K562 (cell line): ENCODE data around the gene UFSP1. TPM values are rescaled to one million over a fixed set of nuclear protein-coding genes. Genes with fewer than 3 reads are reported as not detected.

Source experiments
- EGR1 ChIP-seq: fragments of 450-650 bp; conservative IDR thresholded peaks from 2 replicates; pipeline ENCODE4 v1.6.1; 2017; ENCODE audit warnings: mild to moderate bottlenecking
- HSF4 ChIP-seq: fragments of 250-450 bp; sonication (Bioruptor Pico); IDR thresholded peaks from 2 replicates; pipeline ENCODE4 v2.1.2; 2022; ENCODE audit warnings: mild to moderate bottlenecking, moderate library complexity, borderline replicate concordance
- JUND ChIP-seq, 2 experiments: IDR thresholded peaks; 2 replicates in 1 of 2; 3 replicates in 1 of 2; pipeline ENCODE4 v1.6.1; 2011; ENCODE audit warnings: borderline replicate concordance in 2 of 2, low read depth in 2 of 2, low read length in 2 of 2, improper control_type of control experiment in 1 of 2, missing biosample characterization in 1 of 2, missing genetic modification characterization in 1 of 2, missing genetic modification reagents in 1 of 2
- KLF13 ChIP-seq: fragments of 450-650 bp; IDR thresholded peaks from 2 replicates; pipeline ENCODE4 v1.6.1; 2016; ENCODE audit warnings: missing genetic modification characterization, low read depth, mild to moderate bottlenecking, missing compliant biosample characterization, moderate library complexity, borderline replicate concordance
- POLR2G ChIP-seq: fragments of 200-400 bp; formaldehyde crosslinking; IDR thresholded peaks from 2 replicates; pipeline ENCODE4 v1.6.1; 2017; ENCODE audit warnings: low read depth, mild to moderate bottlenecking, antibody characterized with exemption, low read length, moderate library complexity
- SIN3B ChIP-seq: fragments of 450-650 bp; IDR thresholded peaks from 2 replicates; pipeline ENCODE4 v1.6.1; 2017; ENCODE audit warnings: low read depth, mild to moderate bottlenecking, moderate library complexity
- SMC3 ChIP-seq: conservative IDR thresholded peaks from 2 replicates; pipeline ENCODE4 v1.6.1; 2011; ENCODE audit warnings: low read depth, low read length, improper control_type of control experiment; ENCODE audit not compliant: insufficient read depth
- TEAD4 ChIP-seq, 2 experiments: sonication (generic) in 1 of 2; formaldehyde crosslinking in 1 of 2; IDR thresholded peaks; 2 replicates each; pipeline versions ENCODE4 v1.6.1 to v1.8.0; 2012 to 2022; ENCODE audit warnings: borderline replicate concordance in 1 of 2, inconsistent platforms in 1 of 2, low read length in 1 of 2, mild to moderate bottlenecking in 1 of 2, missing genetic modification reagents in 1 of 2
- TGIF2 ChIP-seq: sonication (generic); formaldehyde crosslinking; IDR thresholded peaks from 2 replicates; pipeline ENCODE4 v1.8.1; 2022; ENCODE audit warnings: mild to moderate bottlenecking, missing genetic modification reagents, moderate library complexity
- ZNF121 ChIP-seq: sonication (generic); formaldehyde crosslinking; conservative IDR thresholded peaks from 2 replicates; pipeline ENCODE4 v1.8.0; 2022; ENCODE audit warnings: missing genetic modification reagents
- ZNF695 ChIP-seq: fragments of 450-650 bp; formaldehyde crosslinking; IDR thresholded peaks from 2 replicates; pipeline ENCODE4 v1.4.0; 2020; ENCODE audit warnings: mild to moderate bottlenecking, moderate library complexity
- ZNF764 ChIP-seq: fragments of 250-450 bp; sonication (Bioruptor Pico); IDR thresholded peaks from 2 replicates; pipeline ENCODE4 v1.4.0; 2020; ENCODE audit warnings: low read depth, mild to moderate bottlenecking, moderate library complexity
- polyA plus RNA-seq, 8 experiments: library from polyadenylated mRNA; depleted of rRNA in 4 of 8; stranded (reverse) in 5 of 8; unstranded in 3 of 8; fragments of >200 nt; fragmentation: Nextera tagmentation in 2 of 8; fragmentation: Illumina TruSeq in 1 of 8; extraction: Ambion mirVana in 2 of 8; extraction: Trizol in 1 of 8; gene quantifications; 2 replicates each; pipeline versions ENCODE4 v1.2.1 to v1.2.3, GENCODE V29; 2011 to 2014; ENCODE audit warnings: inconsistent platforms in 1 of 8, missing spikeins in 1 of 8
- total RNA-seq, 7 experiments: library from RNA; depleted of rRNA in 6 of 7; stranded (reverse); fragments of >200 nt in 6 of 7; fragmentation: Illumina TruSeq in 2 of 7; extraction: Trizol in 2 of 7; gene quantifications; 2 replicates each; pipeline versions ENCODE4 v1.2.1 to v1.2.3, GENCODE V29; 2011 to 2021; ENCODE audit warnings: low replicate concordance in 1 of 7
- TF ChIP-seq, protein P1 (sequence below), 3 experiments: fragments of 200-800 bp in 1 of 3; fragments of 250-450 bp in 1 of 3; fragments of 450-650 bp in 1 of 3; sonication (Bioruptor Pico) in 1 of 3; sonication (Bioruptor generic) in 1 of 3; formaldehyde crosslinking in 1 of 3; IDR thresholded peaks; 2 replicates each; pipeline versions ENCODE4 v1.6.1 to v1.8.0; 2016 to 2022; ENCODE audit warnings: mild to moderate bottlenecking in 2 of 3, missing genetic modification characterization in 2 of 3, missing compliant biosample characterization in 1 of 3, moderate library complexity in 1 of 3
- TF ChIP-seq, protein P2 (sequence below): IDR thresholded peaks from 3 replicates; pipeline ENCODE4 v1.6.1; 2011; ENCODE audit warnings: borderline replicate concordance, mild to moderate bottlenecking, moderate library complexity; ENCODE audit not compliant: insufficient read length; ENCODE audit errors: extremely low read depth
- TF ChIP-seq, protein P3 (sequence below): sonication (generic); formaldehyde crosslinking; IDR thresholded peaks from 2 replicates; pipeline ENCODE4 v1.8.1; 2023; ENCODE audit warnings: mild to moderate bottlenecking, missing genetic modification reagents, moderate library complexity

The UFSP1 gene
- total and polyA plus RNA-seq, 9 of the 15 experiments (the other 6 are each of a cell fraction or from before 2014, with no cell fraction given) = 0.50 to 18.8 (median 2.1) TPM

DNA sequence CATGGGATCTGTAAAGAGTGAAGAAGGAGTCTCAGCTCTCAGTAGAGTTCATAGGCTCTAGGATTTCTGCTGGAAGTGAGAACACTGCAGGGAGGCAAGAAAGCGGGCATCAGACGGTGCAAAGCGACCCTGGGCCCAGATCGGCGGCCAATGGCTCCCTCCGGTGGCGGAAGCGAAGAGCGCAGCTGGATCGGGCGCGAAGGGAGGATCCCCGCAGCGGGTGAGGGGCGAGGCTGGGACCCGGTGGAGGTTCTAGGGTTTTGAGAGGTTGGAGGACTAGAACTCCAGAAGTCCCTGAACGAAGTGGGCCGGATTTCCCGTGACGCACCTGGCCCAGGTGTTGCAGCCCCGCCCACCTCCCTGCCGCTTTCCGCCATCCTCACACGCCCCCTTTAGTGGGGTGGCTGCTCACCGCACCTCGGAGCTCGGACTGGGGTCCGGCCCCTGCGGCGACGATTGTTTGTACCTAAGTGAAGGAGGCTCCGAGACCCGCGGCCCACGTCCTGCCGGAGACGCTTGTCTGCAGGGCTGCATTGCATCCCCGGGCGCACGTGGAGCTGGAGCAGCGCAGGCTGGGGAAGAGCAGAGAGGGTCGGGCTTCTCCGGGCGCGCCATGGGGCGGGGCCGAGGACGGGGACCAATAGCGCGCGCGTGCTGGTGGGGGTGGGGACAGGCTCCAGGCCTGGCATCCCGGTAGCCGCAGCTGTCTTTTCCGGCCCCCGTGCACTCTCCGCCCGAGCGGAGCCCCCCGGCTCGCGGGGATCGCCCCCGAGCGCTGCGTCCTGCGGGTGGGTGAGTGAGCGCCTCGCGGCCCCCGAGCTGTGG, 37.3 kb downstream of the UFSP1 start, which contains the start of gene SLC12A9 (continued):
- TF ChIP-seq, protein P1, sequence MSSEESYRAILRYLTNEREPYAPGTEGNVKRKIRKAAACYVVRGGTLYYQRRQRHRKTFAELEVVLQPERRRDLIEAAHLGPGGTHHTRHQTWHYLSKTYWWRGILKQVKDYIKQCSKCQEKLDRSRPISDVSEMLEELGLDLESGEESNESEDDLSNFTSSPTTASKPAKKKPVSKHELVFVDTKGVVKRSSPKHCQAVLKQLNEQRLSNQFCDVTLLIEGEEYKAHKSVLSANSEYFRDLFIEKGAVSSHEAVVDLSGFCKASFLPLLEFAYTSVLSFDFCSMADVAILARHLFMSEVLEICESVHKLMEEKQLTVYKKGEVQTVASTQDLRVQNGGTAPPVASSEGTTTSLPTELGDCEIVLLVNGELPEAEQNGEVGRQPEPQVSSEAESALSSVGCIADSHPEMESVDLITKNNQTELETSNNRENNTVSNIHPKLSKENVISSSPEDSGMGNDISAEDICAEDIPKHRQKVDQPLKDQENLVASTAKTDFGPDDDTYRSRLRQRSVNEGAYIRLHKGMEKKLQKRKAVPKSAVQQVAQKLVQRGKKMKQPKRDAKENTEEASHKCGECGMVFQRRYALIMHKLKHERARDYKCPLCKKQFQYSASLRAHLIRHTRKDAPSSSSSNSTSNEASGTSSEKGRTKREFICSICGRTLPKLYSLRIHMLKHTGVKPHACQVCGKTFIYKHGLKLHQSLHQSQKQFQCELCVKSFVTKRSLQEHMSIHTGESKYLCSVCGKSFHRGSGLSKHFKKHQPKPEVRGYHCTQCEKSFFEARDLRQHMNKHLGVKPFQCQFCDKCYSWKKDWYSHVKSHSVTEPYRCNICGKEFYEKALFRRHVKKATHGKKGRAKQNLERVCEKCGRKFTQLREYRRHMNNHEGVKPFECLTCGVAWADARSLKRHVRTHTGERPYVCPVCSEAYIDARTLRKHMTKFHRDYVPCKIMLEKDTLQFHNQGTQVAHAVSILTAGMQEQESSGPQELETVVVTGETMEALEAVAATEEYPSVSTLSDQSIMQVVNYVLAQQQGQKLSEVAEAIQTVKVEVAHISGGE (CRISPR knock-in tag; IDR thresholded peaks at IDR 0.05) = no peak
- TF ChIP-seq, protein P2, sequence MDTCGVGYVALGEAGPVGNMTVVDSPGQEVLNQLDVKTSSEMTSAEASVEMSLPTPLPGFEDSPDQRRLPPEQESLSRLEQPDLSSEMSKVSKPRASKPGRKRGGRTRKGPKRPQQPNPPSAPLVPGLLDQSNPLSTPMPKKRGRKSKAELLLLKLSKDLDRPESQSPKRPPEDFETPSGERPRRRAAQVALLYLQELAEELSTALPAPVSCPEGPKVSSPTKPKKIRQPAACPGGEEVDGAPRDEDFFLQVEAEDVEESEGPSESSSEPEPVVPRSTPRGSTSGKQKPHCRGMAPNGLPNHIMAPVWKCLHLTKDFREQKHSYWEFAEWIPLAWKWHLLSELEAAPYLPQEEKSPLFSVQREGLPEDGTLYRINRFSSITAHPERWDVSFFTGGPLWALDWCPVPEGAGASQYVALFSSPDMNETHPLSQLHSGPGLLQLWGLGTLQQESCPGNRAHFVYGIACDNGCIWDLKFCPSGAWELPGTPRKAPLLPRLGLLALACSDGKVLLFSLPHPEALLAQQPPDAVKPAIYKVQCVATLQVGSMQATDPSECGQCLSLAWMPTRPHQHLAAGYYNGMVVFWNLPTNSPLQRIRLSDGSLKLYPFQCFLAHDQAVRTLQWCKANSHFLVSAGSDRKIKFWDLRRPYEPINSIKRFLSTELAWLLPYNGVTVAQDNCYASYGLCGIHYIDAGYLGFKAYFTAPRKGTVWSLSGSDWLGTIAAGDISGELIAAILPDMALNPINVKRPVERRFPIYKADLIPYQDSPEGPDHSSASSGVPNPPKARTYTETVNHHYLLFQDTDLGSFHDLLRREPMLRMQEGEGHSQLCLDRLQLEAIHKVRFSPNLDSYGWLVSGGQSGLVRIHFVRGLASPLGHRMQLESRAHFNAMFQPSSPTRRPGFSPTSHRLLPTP = no peak
- peak; percentile 40; the same call in 1 of the 2 replicates for TF ChIP-seq JUND (IDR thresholded peaks at IDR 0.05; ENCODE audit: borderline replicate concordance, low read depth, low read length)
- no peak; the same call in 2 of the 3 replicates for TF ChIP-seq JUND (tag; IDR thresholded peaks at IDR 0.05; ENCODE audit: borderline replicate concordance, low read depth, low read length)
- TF ChIP-seq, protein P3, sequence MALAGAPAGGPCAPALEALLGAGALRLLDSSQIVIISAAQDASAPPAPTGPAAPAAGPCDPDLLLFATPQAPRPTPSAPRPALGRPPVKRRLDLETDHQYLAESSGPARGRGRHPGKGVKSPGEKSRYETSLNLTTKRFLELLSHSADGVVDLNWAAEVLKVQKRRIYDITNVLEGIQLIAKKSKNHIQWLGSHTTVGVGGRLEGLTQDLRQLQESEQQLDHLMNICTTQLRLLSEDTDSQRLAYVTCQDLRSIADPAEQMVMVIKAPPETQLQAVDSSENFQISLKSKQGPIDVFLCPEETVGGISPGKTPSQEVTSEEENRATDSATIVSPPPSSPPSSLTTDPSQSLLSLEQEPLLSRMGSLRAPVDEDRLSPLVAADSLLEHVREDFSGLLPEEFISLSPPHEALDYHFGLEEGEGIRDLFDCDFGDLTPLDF = peak; percentile 74
- peak; percentile 53 for TF ChIP-seq EGR1
- 0 out of 2 replicates have a peak, but pooled peaks have one; percentile 18 for TF ChIP-seq TGIF2 (CRISPR knock-in tag)
- TF ChIP-seq HSF4 (CRISPR knock-in tag) = no peak
- peak; percentile 84 for TF ChIP-seq POLR2G
- no peak for TF ChIP-seq ZNF764 (CRISPR knock-in tag)
- TF ChIP-seq TEAD4 (IDR thresholded peaks at IDR 0.05; ENCODE audit: low read length) = no peak
- no peak for TF ChIP-seq TEAD4 (CRISPR knock-in tag; IDR thresholded peaks at IDR 0.05; ENCODE audit: borderline replicate concordance)
- peak; percentile 99 for TF ChIP-seq KLF13 (tag)
- 0 out of 2 replicates have a peak, but pooled peaks have one; percentile 26 for TF ChIP-seq ZNF121 (CRISPR knock-in tag)
- 0 out of 2 replicates have a peak, but pooled peaks have one; percentile 12 for TF ChIP-seq ZNF695 (CRISPR knock-in tag)
- TF ChIP-seq SMC3 = peak; percentile 96
- TF ChIP-seq SIN3B = peak; percentile 24; the same call in 1 of the 2 replicates
